RWPE2 (cell line): ENCODE results near the gene ACOX1.

Experiments
- ATAC-seq: fragments of 200-7000 bp; cut with Tn5 transposase; 3 replicates; pipeline ENCODE4 v1.9.1; 2021; ENCODE audit warnings: low read depth
- DNase-seq: peaks from one replicate; pipeline ENCODE4 v3.0.0-alpha.2; 2020; ENCODE audit warnings: low spot score
- H3K27ac ChIP-seq: fragments of 450-650 bp; 2 replicates; pipeline ENCODE4 v1.5.1; 2017; ENCODE audit warnings: mild to moderate bottlenecking; ENCODE audit not compliant: poor library complexity, severe bottlenecking
- H3K27me3 ChIP-seq: fragments of 250-450 bp; sonication (Bioruptor Pico); 2 replicates; pipeline ENCODE4 v1.5.1; 2021; ENCODE audit warnings: mild to moderate bottlenecking, moderate library complexity; ENCODE audit not compliant: insufficient read depth, poor library complexity, severe bottlenecking
- H3K36me3 ChIP-seq: fragments of 250-450 bp; sonication (Bioruptor Pico); 2 replicates; pipeline ENCODE4 v1.5.1; 2020; ENCODE audit warnings: low read depth, mild to moderate bottlenecking, moderate library complexity
- H3K4me1 ChIP-seq: fragments of 250-450 bp; sonication (Bioruptor Pico); 2 replicates; pipeline ENCODE4 v1.5.1; 2021; ENCODE audit warnings: mild to moderate bottlenecking, moderate library complexity; ENCODE audit not compliant: insufficient read depth, poor library complexity, severe bottlenecking
- H3K4me3 ChIP-seq: fragments of 250-450 bp; sonication (Bioruptor Pico); 2 replicates; pipeline ENCODE4 v1.5.1; 2021; ENCODE audit warnings: mild to moderate bottlenecking, moderate library complexity; ENCODE audit not compliant: severe bottlenecking
- H3K9me3 ChIP-seq: fragments of 250-450 bp; sonication (Bioruptor Pico); 2 replicates; pipeline ENCODE4 v1.5.1; 2021; ENCODE audit warnings: mild to moderate bottlenecking, moderate library complexity; ENCODE audit not compliant: severe bottlenecking
- TF ChIP-seq, protein P1 (sequence below): fragments of 450-650 bp; IDR thresholded peaks from one replicate; pipeline ENCODE4 v1.5.1; 2017; ENCODE audit warnings: mild to moderate bottlenecking, moderate library complexity; ENCODE audit not compliant: poor library complexity, severe bottlenecking

Gene ACOX1

GRCh38 chr17:75927286-75927922 lies 51.6 kb downstream of the ACOX1 start:
- H3K4me1 ChIP-seq: no peaks in the 10 kb centered on the region
- no peaks in the 10 kb centered on the region for H3K9me3 ChIP-seq
- no peak overlapping the region for H3K27ac ChIP-seq
- no peak overlapping the region for H3K4me3 ChIP-seq
- TF ChIP-seq, protein P1, sequence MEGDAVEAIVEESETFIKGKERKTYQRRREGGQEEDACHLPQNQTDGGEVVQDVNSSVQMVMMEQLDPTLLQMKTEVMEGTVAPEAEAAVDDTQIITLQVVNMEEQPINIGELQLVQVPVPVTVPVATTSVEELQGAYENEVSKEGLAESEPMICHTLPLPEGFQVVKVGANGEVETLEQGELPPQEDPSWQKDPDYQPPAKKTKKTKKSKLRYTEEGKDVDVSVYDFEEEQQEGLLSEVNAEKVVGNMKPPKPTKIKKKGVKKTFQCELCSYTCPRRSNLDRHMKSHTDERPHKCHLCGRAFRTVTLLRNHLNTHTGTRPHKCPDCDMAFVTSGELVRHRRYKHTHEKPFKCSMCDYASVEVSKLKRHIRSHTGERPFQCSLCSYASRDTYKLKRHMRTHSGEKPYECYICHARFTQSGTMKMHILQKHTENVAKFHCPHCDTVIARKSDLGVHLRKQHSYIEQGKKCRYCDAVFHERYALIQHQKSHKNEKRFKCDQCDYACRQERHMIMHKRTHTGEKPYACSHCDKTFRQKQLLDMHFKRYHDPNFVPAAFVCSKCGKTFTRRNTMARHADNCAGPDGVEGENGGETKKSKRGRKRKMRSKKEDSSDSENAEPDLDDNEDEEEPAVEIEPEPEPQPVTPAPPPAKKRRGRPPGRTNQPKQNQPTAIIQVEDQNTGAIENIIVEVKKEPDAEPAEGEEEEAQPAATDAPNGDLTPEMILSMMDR: no peak
- DNase-seq (no peak), ATAC-seq (no peak)
- H3K36me3 ChIP-seq: peaks cover 24% of the 10 kb centered on the region
- no peaks in the 10 kb centered on the region for H3K27me3 ChIP-seq

GRCh38 chr17:75926456-75926855 lies 52.5 kb downstream of the ACOX1 start:
- no peaks in the 10 kb centered on the region for H3K27me3 ChIP-seq
- TF ChIP-seq, protein P1: no peak
- peaks cover 18% of the 10 kb centered on the region for H3K36me3 ChIP-seq
- H3K9me3 ChIP-seq: no peaks in the 10 kb centered on the region
- no peak overlapping the region for H3K27ac ChIP-seq
- DNase-seq: no peak
- H3K4me3 ChIP-seq: no peak overlapping the region
- ATAC-seq: no peak
- no peaks in the 10 kb centered on the region for H3K4me1 ChIP-seq

- DNase-seq (no peak), ATAC-seq (no peak)
- peaks cover 18% of the 10 kb centered on the region for H3K36me3 ChIP-seq
- no peak overlapping the region for H3K27ac ChIP-seq
- H3K4me3 ChIP-seq: no peak overlapping the region
- H3K4me1 ChIP-seq: no peaks in the 10 kb centered on the region
- no peaks in the 10 kb centered on the region for H3K27me3 ChIP-seq
- TF ChIP-seq, protein P1: no peak
- no peaks in the 10 kb centered on the region for H3K9me3 ChIP-seq
These were observed 53.1 kb downstream of the ACOX1 start for GRCh38 chr17:75925912-75926311.

DNA sequence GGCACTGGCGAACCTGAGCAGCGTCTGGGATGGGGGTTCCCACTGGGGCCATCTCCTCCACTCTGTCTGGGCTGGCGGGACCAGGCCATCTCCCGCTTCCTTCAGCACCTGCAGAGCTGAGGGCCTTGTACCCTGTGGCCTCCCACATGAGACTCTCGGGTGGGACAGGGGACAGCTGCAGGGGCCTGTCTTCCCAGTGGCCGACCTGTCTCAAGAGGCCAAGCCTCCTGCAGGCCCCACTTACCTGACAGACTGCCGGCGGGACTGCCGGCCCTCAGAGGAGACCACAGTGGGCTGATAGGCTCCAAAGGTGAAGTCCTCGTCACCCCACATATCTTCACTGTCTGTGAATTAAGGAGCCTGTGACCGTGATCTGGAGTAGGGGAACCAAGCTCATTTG lies 53.9 kb downstream of the ACOX1 start:
- peaks cover 18% of the 10 kb centered on the region for H3K36me3 ChIP-seq
- H3K9me3 ChIP-seq: no peaks in the 10 kb centered on the region
- no peak overlapping the region for H3K4me3 ChIP-seq
- no peaks in the 10 kb centered on the region for H3K27me3 ChIP-seq
- no peak for DNase-seq
- ATAC-seq: no peak
- TF ChIP-seq, protein P1: no peak
- H3K27ac ChIP-seq: no peak overlapping the region
- no peaks in the 10 kb centered on the region for H3K4me1 ChIP-seq

GRCh38 chr17:75922963-75923874 lies 55.7 kb downstream of the ACOX1 start:
- Histone ChIP-seq H3K4me1 (no peaks in the 10 kb centered on the region), H3K36me3 (peaks cover 21% of the 10 kb centered on the region), H3K9me3 (no peaks in the 10 kb centered on the region), H3K27me3 (no peaks in the 10 kb centered on the region), H3K27ac (no peak overlapping the region), H3K4me3 (no peak overlapping the region)
- ATAC-seq (no peak), DNase-seq (no peak)
- TF ChIP-seq, protein P1: no peak
